ENCODE results near the gene NUP98. TPM values are rescaled to one million over a fixed set of nuclear protein-coding genes. Genes with fewer than 3 reads are reported as not detected.

Gene NUP98
- total and polyA plus RNA-seq, 4 experiments from 2014 or later: 31.9 to 112 (median 80.5) TPM

DNA sequence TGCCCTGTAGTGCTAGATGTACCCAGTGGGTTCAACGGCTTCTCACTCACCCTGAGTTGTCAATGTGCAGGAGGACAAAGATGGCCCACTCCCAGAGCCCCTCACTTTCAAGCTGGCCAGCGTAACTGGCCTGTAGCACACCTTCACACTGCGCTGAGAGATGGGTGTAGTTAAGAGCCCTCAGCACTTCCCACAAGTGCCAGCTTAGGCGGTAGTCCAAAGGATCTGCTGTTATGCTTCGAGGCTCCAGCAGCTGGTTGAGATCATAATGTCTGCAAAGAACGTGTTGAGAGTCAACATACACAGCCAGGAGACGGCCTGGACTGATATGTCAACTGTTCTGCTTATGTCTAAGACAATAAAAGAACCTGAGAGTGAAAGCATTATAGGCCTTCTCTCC lies 111.4 kb downstream of the NUP98 start:
- peaks cover 57 to 76% of the 10 kb centered on the region in 2 donors for H3K36me3 Mint-ChIP-seq
- no peak overlapping the region for H3K4me3 Mint-ChIP-seq
- no peak for DNase-seq
- POLR2A ChIA-PET (ENCODE audit: partially characterized antibody): no interaction called here
- no peaks in the 10 kb centered on the region for H3K9me3 Mint-ChIP-seq
- no peak overlapping the region for H3K27ac ChIP-seq (ENCODE audit: low read depth, low read length)
- no peaks in the 10 kb centered on the region for H3K9me3 ChIP-seq (ENCODE audit: control insufficient read depth in 1 of 2, low read length in 2 of 2)
- H3K36me3 ChIP-seq (ENCODE audit: insufficient read depth, low read length): peaks cover 61% of the 10 kb centered on the region
- no peaks in the 10 kb centered on the region for H3K27me3 Mint-ChIP-seq
- H3K27ac Mint-ChIP-seq: peak overlapping the region in 2 of 7 donors; percentile 36 to 69
- H3K4me1 ChIP-seq (ENCODE audit: insufficient read depth, low read length): peaks cover 5% of the 10 kb centered on the region
- CTCF ChIA-PET (ENCODE audit: partially characterized antibody): interaction anchor here (1.0 kb wide), 1 partner anchor 11 kb away, joined by 3 read pairs; no protein-coding TSS in a partner anchor
- intact Hi-C loops (cut with micrococcal nuclease): no loop called here
- H3K27me3 ChIP-seq (ENCODE audit: insufficient read depth, low read length): no peaks in the 10 kb centered on the region
- H3K4me1 Mint-ChIP-seq: peaks cover 2 to 8% (median 8%) of the 10 kb centered on the region in 4 donors
- H3K4me3 ChIP-seq (ENCODE audit: low read length in 2 of 2): no peak overlapping the region

DNA sequence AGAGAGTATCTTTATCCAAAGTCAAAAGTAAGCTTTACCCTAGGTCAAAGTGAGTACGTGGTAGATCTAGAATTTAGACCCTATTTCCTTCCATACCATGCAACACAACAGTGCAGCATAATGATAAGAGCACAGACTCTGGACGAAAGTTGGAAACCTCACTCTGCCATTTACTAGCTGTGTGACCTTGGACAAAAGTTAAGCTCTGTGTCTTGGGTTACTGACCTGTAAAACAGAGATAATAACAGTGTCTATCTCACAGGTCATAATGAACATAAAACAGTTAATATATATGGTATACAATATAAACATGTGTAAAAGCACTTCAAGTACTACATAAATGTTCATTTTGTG lies 112.6 kb downstream of the NUP98 start:
- Mint-ChIP-seq H3K36me3 (peaks cover 60 to 80% of the 10 kb centered on the region in 2 donors), H3K9me3 (no peaks in the 10 kb centered on the region), H3K27me3 (no peaks in the 10 kb centered on the region), H3K4me3 (no peak overlapping the region), H3K4me1 (peaks cover 2 to 8% (median 8%) of the 10 kb centered on the region in 4 donors), H3K27ac (peak overlapping the region in 1 of 7 donors; percentile 4)
- peaks cover 5% of the 10 kb centered on the region for H3K4me1 ChIP-seq (ENCODE audit: insufficient read depth, low read length)
- no peak overlapping the region for H3K4me3 ChIP-seq (ENCODE audit: low read length in 2 of 2)
- peaks cover 61% of the 10 kb centered on the region for H3K36me3 ChIP-seq (ENCODE audit: insufficient read depth, low read length)
- DNase-seq: no peak
- ChIA-PET CTCF (ENCODE audit: partially characterized antibody) (interaction anchor here (1.6 kb wide), 1 partner anchor 11 kb away, joined by 3 read pairs; no protein-coding TSS in a partner anchor), POLR2A (ENCODE audit: partially characterized antibody) (no interaction called here)
- intact Hi-C loops (cut with micrococcal nuclease): no loop called here
- H3K27me3 ChIP-seq (ENCODE audit: insufficient read depth, low read length): no peaks in the 10 kb centered on the region
- H3K9me3 ChIP-seq (ENCODE audit: control insufficient read depth in 1 of 2, low read length in 2 of 2): no peaks in the 10 kb centered on the region
- no peak overlapping the region for H3K27ac ChIP-seq (ENCODE audit: low read depth, low read length)

GRCh38 chr11:3684129-3684818 lies 113.1 kb downstream of the NUP98 start:
- Histone ChIP-seq H3K9me3 (ENCODE audit: control insufficient read depth in 1 of 2, low read length in 2 of 2) (no peaks in the 10 kb centered on the region), H3K36me3 (ENCODE audit: insufficient read depth, low read length) (peaks cover 66% of the 10 kb centered on the region), H3K4me3 (ENCODE audit: low read length in 2 of 2) (no peak overlapping the region), H3K27me3 (ENCODE audit: insufficient read depth, low read length) (no peaks in the 10 kb centered on the region), H3K27ac (ENCODE audit: low read depth, low read length) (no peak overlapping the region), H3K4me1 (ENCODE audit: insufficient read depth, low read length) (peaks cover 5% of the 10 kb centered on the region)
- H3K27ac Mint-ChIP-seq: peak overlapping the region in 1 of 7 donors; percentile 70
- no peaks in the 10 kb centered on the region for H3K27me3 Mint-ChIP-seq
- intact Hi-C loops (cut with micrococcal nuclease): no loop called here
- peaks cover 2 to 8% (median 8%) of the 10 kb centered on the region in 4 donors for H3K4me1 Mint-ChIP-seq
- H3K36me3 Mint-ChIP-seq: peaks cover 65 to 84% of the 10 kb centered on the region in 2 donors
- no peak for DNase-seq
- POLR2A ChIA-PET (ENCODE audit: partially characterized antibody): no interaction called here
- H3K4me3 Mint-ChIP-seq: no peak overlapping the region
- CTCF ChIA-PET (ENCODE audit: partially characterized antibody): interaction anchor here (1.6 kb wide), 1 partner anchor 11 kb away, joined by 3 read pairs; no protein-coding TSS in a partner anchor
- H3K9me3 Mint-ChIP-seq: no peaks in the 10 kb centered on the region

DNA sequence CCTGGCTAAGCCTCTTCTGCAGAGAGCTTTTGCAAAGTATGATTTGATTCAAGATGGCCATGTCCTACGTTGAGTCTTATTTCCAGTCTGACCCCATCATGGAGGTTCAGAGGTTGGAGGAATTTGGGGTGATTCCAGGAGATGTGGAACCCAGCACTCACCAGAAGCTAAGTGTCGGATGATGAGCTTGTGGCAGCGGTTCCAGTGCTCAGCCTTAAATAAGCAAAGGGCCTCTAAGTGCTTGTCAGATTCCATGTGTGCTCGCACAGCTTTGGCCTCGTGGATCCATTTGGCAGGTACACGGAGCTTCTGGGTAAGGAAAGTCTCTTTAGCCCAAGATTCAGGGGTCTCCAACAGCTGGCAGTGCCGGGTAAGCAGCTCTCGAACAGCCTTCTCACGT lies 114.3 kb downstream of the NUP98 start:
- no peaks in the 10 kb centered on the region for H3K27me3 ChIP-seq (ENCODE audit: insufficient read depth, low read length)
- no peak for DNase-seq
- ChIA-PET CTCF (ENCODE audit: partially characterized antibody) (interaction anchor here (1.6 kb wide), 1 partner anchor 12 kb away, joined by 3 read pairs; no protein-coding TSS in a partner anchor), POLR2A (ENCODE audit: partially characterized antibody) (no interaction called here)
- intact Hi-C loops (cut with micrococcal nuclease): no loop called here
- Mint-ChIP-seq H3K4me1 (peaks cover 2 to 8% (median 8%) of the 10 kb centered on the region in 4 donors), H3K36me3 (peaks cover 75 to 91% of the 10 kb centered on the region in 2 donors), H3K4me3 (no peak overlapping the region), H3K9me3 (no peaks in the 10 kb centered on the region), H3K27me3 (no peaks in the 10 kb centered on the region), H3K27ac (no peak overlapping the region)
- peaks cover 5% of the 10 kb centered on the region for H3K4me1 ChIP-seq (ENCODE audit: insufficient read depth, low read length)
- no peaks in the 10 kb centered on the region for H3K9me3 ChIP-seq (ENCODE audit: control insufficient read depth in 1 of 2, low read length in 2 of 2)
- H3K4me3 ChIP-seq (ENCODE audit: low read length in 2 of 2): no peak overlapping the region
- peaks cover 73% of the 10 kb centered on the region for H3K36me3 ChIP-seq (ENCODE audit: insufficient read depth, low read length)
- H3K27ac ChIP-seq (ENCODE audit: low read depth, low read length): no peak overlapping the region

DNA sequence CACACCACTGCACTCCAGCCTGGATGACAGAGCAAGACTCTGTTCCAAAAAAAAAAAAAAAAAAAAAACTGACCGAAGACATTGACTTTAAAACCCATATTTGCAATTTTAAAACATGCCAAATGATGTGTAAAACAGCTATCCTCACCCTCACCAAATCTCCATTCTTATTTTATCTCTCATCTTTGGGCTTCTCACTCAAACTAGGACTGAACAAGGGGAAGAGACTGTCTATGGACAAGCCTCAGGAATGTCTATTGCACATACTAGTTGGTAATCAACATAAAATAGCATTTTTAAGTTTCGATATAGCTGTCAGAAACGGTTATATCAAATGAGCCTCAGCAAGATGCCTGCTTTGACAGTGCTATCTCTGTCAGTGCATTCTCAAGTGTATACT lies 118.3 kb downstream of the NUP98 start:
- Histone ChIP-seq H3K4me1 (ENCODE audit: insufficient read depth, low read length) (peaks cover 5% of the 10 kb centered on the region), H3K27ac (ENCODE audit: low read depth, low read length) (no peak overlapping the region), H3K27me3 (ENCODE audit: insufficient read depth, low read length) (no peaks in the 10 kb centered on the region), H3K9me3 (ENCODE audit: control insufficient read depth in 1 of 2, low read length in 2 of 2) (no peaks in the 10 kb centered on the region), H3K4me3 (ENCODE audit: low read length in 2 of 2) (no peak overlapping the region), H3K36me3 (ENCODE audit: insufficient read depth, low read length) (peaks cover 82% of the 10 kb centered on the region)
- no peak overlapping the region for H3K27ac Mint-ChIP-seq
- ChIA-PET CTCF (ENCODE audit: partially characterized antibody) (no interaction called here), POLR2A (ENCODE audit: partially characterized antibody) (no interaction called here)
- H3K36me3 Mint-ChIP-seq: peaks cover 81 to 88% of the 10 kb centered on the region in 2 donors
- no peak overlapping the region for H3K4me3 Mint-ChIP-seq
- H3K9me3 Mint-ChIP-seq: no peaks in the 10 kb centered on the region
- intact Hi-C loops (cut with micrococcal nuclease): no loop called here
- DNase-seq: no peak
- peaks cover 2 to 9% (median 6%) of the 10 kb centered on the region in 4 donors for H3K4me1 Mint-ChIP-seq
- no peaks in the 10 kb centered on the region for H3K27me3 Mint-ChIP-seq

DNA sequence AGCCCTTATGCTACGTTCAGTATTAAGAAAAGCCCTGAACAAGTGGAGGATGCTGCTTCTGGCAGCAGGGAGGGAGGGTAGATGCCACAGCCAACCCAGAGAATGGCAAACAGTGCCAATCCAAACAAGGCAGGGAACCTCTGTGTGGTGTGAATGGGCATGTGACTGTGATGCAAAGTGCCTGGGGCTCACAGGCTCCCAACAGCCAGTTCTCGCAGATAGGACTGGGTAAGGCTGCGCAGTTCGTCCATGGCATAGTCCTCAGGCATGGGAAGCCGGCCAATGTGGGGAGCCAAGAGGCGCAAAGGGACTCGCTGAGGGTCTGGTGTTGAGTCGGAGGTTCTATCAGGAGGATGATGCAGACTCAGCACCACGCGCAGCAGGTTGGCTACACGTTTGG lies 121.4 kb downstream of the NUP98 start:
- Histone ChIP-seq H3K27ac (ENCODE audit: low read depth, low read length) (no peak overlapping the region), H3K27me3 (ENCODE audit: insufficient read depth, low read length) (no peaks in the 10 kb centered on the region), H3K9me3 (ENCODE audit: control insufficient read depth in 1 of 2, low read length in 2 of 2) (no peaks in the 10 kb centered on the region), H3K36me3 (ENCODE audit: insufficient read depth, low read length) (peaks cover 74% of the 10 kb centered on the region), H3K4me1 (ENCODE audit: insufficient read depth, low read length) (no peaks in the 10 kb centered on the region), H3K4me3 (ENCODE audit: low read length in 2 of 2) (no peak overlapping the region)
- intact Hi-C loops (cut with micrococcal nuclease): no loop called here
- H3K9me3 Mint-ChIP-seq: no peaks in the 10 kb centered on the region
- no peak overlapping the region for H3K4me3 Mint-ChIP-seq
- H3K4me1 Mint-ChIP-seq: peaks cover 0 to 1% (median 0%) of the 10 kb centered on the region in 4 donors
- peak overlapping the region in 1 of 7 donors; percentile 19 for H3K27ac Mint-ChIP-seq
- H3K36me3 Mint-ChIP-seq: peaks cover 77 to 87% of the 10 kb centered on the region in 2 donors
- POLR2A ChIA-PET (ENCODE audit: partially characterized antibody): no interaction called here
- DNase-seq: no peak
- CTCF ChIA-PET (ENCODE audit: partially characterized antibody): no interaction called here
- no peaks in the 10 kb centered on the region for H3K27me3 Mint-ChIP-seq

- H3K36me3 Mint-ChIP-seq: peaks cover 76 to 89% of the 10 kb centered on the region in 2 donors
- CTCF ChIA-PET (ENCODE audit: partially characterized antibody): interaction anchor here (1.0 kb wide), 1 partner anchor 15 kb away, joined by 3 read pairs; no protein-coding TSS in a partner anchor
These were observed 123.2 kb downstream of the NUP98 start for GRCh38 chr11:3674189-3674588.

More at GRCh38 chr11:3674189-3674588, 123.2 kb downstream of the NUP98 start:
- Mint-ChIP-seq H3K4me3 (no peak overlapping the region), H3K27me3 (no peaks in the 10 kb centered on the region), H3K27ac (no peak overlapping the region), H3K4me1 (peaks cover 0 to 1% (median 0%) of the 10 kb centered on the region in 4 donors), H3K9me3 (peaks cover 0 to 1% (median 0%) of the 10 kb centered on the region in 8 donors)
- intact Hi-C loops (cut with micrococcal nuclease): no loop called here
- Histone ChIP-seq H3K4me3 (ENCODE audit: low read length in 2 of 2) (no peak overlapping the region), H3K27me3 (ENCODE audit: insufficient read depth, low read length) (no peaks in the 10 kb centered on the region), H3K36me3 (ENCODE audit: insufficient read depth, low read length) (peaks cover 73% of the 10 kb centered on the region), H3K4me1 (ENCODE audit: insufficient read depth, low read length) (no peaks in the 10 kb centered on the region), H3K27ac (ENCODE audit: low read depth, low read length) (no peak overlapping the region), H3K9me3 (ENCODE audit: control insufficient read depth in 1 of 2, low read length in 2 of 2) (no peaks in the 10 kb centered on the region)
- POLR2A ChIA-PET (ENCODE audit: partially characterized antibody): no interaction called here
- no peak for DNase-seq
